Thyroid gland (tissue), 4 donors: ENCODE measurements around the gene LSG1.

Experiments used
- POLR2A ChIP-seq, 2 donors: fragments of 450-650 bp; IDR thresholded peaks; one replicate each; pipeline ENCODE4 v1.6.1; 2017; ENCODE audit warnings: antibody characterized with exemption in 2 of 2, mild to moderate bottlenecking in 2 of 2, moderate library complexity in 1 of 2
- TF ChIP-seq, protein P1 (sequence below), 6 experiments: fragments of 200-600 bp in 3 of 6; fragments of 450-650 bp in 3 of 6; sonication (generic) in 3 of 6; IDR thresholded peaks; one replicate each; pipeline ENCODE4 v1.5.1; 2016 to 2019; ENCODE audit warnings: antibody characterized with exemption in 6 of 6, mild to moderate bottlenecking in 2 of 6, inconsistent platforms in 1 of 6, moderate library complexity in 1 of 6

DNA sequence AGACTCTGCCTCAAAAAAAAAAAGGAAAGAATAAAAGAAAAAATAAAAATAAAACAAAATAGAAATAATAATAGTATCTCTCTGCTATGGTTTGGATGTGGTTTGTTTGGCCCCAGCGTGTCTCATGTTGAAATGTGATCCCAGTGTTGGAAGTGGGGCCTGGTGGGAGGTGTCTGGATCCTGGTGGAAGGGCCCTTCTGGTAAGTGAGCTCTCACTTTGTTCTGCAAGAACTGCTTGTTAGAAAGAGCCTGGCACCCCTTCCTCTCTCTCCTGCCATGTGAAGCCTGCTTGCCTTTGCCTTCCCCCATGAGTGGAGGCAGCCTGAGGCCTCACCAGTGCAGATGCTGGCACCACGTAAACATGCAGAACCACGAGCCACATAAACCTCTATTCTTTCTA lies 65.0 kb downstream of the LSG1 start:
- TF ChIP-seq, protein P1, sequence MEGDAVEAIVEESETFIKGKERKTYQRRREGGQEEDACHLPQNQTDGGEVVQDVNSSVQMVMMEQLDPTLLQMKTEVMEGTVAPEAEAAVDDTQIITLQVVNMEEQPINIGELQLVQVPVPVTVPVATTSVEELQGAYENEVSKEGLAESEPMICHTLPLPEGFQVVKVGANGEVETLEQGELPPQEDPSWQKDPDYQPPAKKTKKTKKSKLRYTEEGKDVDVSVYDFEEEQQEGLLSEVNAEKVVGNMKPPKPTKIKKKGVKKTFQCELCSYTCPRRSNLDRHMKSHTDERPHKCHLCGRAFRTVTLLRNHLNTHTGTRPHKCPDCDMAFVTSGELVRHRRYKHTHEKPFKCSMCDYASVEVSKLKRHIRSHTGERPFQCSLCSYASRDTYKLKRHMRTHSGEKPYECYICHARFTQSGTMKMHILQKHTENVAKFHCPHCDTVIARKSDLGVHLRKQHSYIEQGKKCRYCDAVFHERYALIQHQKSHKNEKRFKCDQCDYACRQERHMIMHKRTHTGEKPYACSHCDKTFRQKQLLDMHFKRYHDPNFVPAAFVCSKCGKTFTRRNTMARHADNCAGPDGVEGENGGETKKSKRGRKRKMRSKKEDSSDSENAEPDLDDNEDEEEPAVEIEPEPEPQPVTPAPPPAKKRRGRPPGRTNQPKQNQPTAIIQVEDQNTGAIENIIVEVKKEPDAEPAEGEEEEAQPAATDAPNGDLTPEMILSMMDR (IDR thresholded peaks at IDR 0.05): no peak
- no peak for TF ChIP-seq POLR2A (IDR thresholded peaks at IDR 0.05)
